ENCODE results near the gene RNF213.
A peak's percentile ranks its signal among the peaks of the same experiment; 100 is the strongest.
"Not testable (repeated sequence)": the region's sequence is repeated elsewhere in the genome, so short reads cannot be mapped to it uniquely, and the experiment has no call there.

Gene RNF213

GRCh38 chr17:80397686-80398085, 137.0 kb downstream of the RNF213 start:
- no peak for DNase-seq

DNA sequence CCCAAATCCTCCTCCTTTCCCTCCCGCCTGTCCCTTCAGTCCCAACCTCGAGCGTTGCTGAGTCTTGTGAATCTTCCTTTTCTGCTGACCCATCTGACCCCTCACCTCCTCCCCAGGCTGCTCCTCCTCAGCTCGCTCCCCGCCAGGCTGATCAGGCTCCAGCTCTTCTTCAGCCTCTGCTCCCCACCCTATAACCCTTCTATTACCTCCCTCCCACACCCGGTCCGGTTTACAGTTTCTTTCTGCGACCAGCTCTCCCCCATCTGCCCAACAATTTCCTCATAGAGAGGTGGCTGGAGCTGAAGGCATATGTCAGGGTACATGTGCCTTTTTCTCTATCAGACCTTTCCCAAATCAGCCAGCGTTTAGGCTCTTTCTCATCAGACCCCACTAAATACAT, 140.4 kb downstream of the RNF213 start:
- DNase-seq, result not testable (repeated sequence)

GRCh38 chr17:80402102-80402501, 141.4 kb downstream of the RNF213 start:
- not testable (repeated sequence) for DNase-seq

GRCh38 chr17:80402959-80403358, 142.3 kb downstream of the RNF213 start:
- no peak for DNase-seq

- DNase-seq, result no peak
Observed at GRCh38 chr17:80406146-80406545, 145.5 kb downstream of the RNF213 start.

- not testable (repeated sequence) for DNase-seq
Observed at GRCh38 chr17:80407917-80408316, 147.3 kb downstream of the RNF213 start.

DNA sequence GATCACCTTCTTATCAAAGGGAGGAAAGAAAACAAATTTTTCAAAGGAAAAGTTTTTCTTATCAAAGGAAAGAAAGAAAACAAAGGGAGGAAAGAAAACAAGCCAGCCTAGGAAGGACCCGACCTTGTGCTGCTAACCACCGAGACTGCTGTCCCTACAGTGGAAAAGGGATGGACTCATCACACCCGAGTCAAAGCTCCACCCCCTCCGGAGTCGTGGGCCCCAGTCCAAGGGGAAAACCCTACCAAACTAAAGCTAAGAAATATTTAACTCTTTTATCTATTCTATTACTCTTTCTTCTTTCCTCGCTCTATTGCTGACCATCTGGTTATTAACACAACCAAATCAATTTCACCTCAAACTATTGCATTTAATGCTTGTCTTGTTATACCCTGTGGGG, 148.2 kb downstream of the RNF213 start:
- no peak for DNase-seq

- DNase-seq, result no peak
Observed at GRCh38 chr17:80409626-80410025, 149.0 kb downstream of the RNF213 start.

GRCh38 chr17:80410441-80411087, 149.9 kb downstream of the RNF213 start:
- DNase-seq, result not testable (repeated sequence)

GRCh38 chr17:80413771-80414507, 153.3 kb downstream of the RNF213 start:
- DNase-seq, result no peak

DNA sequence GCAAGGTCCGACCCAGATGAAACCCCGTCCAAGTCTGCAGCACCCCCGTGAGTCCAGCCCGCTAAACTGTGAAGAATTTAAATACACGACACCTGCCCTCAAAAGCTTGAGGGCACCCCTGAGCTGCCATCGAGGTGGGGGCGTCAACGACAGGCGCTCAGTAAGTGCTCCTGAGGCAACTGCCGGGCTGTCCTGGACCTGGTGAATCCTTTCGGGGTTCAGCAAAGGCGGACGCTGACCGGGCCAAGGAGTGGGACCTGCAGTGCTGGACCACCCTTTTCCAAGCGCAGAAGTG, 153.8 kb downstream of the RNF213 start:
- DNase-seq, result peak; percentile 67

DNA sequence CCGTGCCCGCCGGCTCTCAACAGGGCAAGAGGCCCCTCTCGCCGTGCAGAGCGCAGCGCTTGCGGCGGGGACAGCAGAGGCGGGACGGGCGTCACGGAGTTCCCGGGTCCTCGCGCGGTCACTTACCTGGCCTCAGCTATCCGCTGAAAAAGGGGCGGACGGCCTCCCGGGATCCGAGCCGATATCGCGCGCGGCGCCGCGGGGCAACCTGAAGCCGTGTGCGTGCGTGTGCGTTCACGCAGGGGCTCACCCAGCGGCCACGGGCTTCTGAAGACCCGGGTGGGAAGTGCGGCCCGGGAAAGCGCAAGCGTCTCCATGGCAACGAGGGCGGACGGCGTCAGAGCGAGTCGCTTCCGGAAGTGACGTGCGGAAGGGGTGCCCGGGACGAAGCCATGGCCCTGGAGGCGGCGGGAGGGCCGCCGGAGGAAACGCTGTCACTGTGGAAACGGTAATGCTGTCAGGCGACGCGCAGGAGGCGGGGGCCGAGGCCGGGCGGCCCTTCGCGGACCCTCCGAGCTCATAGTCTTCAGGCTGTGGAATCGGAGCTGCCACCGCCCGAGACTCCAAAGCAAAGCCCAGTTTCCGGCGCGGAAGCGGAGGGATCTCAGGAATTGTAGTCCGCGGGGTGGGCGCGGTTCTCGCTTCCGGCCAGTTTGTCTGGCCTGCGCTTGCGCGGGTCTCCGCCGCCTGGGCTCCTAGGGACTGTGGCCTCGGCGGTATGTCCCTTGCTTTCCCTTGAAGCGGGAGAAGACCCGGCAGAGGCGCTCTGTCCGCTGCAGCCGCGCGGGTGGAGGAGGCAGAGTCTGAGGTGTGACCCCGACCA, 154.4 kb downstream of the RNF213 start, which contains the start of gene ENDOV:
Gene ENDOV, plus strand, starts transcription at position 365 of the 823 bp plus-strand sequence. Its CDS starts 28 bp downstream, at position 393.
- DNase-seq, result peak; percentile 96

GRCh38 chr17:80415626-80416137, 155.0 kb downstream of the RNF213 start:
- no peak for DNase-seq

DNA sequence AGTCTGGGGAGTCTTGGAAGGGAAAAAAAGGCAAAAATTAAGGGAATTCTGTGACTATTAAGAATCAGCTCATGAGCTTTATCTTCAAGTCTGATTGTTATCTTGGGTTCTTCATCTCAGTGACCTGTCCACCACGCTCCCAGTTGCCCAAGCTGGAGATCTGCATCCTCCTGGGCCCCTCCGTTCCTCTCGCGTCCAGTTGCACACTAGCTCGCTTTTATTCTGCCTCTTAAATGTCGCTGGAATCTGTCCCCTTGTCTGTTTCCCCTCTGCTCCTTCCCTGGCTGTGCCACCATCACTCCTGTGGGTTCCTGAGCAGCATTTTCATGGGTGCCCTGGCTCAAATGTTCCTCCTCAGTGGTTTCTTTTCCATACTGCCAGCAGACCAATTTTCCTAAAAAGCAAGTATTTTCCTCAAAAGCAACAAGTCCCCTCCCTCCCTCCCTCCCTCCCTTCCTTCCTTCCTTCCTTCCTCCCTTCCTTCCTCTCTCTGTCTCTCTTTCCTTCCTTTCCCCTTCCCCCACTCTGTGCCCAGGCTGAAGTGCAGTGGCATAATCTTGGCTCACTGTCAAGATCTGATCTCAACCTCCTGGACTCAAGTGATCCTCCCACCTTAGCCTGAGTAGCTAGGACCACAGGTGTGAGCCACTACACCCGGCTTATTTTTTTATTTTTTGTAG, 155.7 kb downstream of the RNF213 start:
- no peak for DNase-seq

DNA sequence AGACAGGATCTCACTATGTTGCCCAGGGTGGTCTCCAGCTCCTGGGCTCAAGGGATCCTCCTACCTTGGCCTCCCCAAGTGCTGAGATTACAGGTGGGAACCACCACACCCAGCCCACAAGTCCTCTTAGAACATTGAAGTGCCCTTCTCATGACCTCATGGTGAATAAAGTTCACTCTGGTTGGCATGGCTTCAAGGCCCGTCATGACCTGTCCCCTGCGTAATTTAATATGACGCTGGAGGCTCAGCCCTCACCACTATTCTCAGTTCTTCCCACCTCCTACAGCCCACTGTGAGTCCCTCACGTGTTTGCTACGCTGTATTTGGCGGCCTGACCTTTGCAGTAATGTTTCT, 156.3 kb downstream of the RNF213 start:
- DNase-seq, result no peak

DNA sequence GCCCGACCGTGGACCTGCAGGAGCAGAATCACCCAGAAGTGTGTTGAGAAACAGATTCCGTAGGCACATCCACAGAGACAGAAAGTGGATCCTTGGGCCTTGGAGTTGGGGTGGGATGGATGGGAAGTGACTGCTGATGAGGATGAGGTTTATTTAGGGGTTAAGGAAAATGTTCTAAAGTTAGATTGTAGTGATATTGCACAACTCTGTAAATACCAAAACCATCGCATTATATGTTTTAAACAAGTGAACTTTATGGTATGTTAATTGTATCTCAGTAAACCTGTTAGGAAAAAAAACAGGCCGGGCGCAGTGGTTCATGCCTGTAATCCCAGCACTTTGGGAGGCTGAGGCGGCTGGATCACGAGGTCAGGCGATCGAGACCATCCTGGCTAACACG, 157.9 kb downstream of the RNF213 start:
- no peak for DNase-seq

DNA sequence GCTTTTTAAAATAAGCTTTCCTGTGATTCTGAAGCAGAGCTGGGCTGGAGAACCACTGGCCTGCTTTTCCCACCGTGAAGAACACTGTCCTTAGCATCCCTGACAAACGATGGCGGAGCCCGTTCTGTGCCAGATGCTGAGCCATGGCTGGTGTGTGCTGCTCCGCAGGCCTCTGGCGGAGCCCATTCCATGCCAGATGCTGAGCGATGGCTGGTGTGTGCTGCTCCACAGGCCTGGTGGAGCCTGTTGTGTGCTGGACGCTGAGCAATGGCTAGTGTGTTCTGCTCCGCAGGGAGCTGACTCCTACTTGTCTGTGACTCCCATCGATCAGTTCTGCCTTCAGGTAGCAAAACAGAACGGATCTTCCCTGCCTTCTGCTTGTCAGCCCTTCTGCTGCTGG, 158.6 kb downstream of the RNF213 start:
- DNase-seq, result no peak

DNA sequence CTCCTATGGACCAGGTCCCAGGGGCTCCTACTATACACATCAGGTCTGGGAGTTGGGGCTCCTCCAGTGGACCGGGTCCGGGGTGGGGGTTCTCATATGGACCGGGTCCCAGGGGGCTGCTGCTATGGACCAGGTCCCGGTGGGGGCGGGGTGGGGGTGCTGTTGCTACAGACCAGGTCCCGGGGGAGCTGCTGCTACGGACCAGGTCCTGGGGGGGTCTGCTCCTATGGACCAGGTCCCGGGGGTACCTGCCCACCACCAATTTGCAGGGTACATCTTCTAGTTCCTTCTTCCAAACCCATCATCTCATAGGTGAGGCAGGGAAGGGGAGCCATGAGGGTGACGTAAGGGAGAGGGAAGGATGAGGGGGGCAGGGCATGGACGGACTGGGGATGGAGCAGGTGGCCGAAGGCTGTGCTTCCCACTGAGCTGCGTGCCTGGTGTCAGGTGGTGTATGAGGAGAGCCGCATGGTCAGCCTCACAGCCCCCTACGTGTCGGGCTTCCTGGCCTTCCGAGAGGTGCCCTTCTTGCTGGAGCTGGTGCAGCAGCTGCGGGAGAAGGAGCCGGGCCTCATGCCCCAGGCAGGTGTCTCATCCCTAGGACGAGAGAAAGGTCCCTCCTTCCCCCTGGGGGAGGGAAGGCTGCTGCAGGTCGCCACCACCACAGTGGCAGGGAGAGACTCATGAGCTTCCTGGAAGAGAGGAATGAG, 160.9 kb downstream of the RNF213 start:
- DNase-seq, result no peak

DNA sequence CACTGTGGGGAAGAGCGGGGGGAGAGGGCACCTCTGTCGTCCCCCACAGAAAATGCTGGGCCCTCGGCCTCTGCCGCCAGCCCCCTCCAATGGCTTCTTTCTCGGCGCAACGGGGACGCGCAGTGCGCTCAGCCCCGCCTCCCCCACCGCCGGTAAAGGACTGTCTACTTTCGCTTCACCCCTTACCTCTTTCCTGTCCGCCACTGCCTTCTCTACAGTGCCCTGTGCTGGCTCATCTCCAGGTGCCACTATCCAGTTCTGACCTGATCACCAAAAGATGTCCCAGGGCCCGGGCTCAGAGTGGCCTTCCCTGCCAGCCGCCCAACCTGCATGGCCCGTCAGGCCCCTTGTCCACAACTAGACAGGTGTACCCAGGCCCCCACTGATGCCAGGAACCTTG, 161.6 kb downstream of the RNF213 start:
- DNase-seq, result no peak

- no peak for DNase-seq
Observed at GRCh38 chr17:80422981-80423380, 162.3 kb downstream of the RNF213 start.

DNA sequence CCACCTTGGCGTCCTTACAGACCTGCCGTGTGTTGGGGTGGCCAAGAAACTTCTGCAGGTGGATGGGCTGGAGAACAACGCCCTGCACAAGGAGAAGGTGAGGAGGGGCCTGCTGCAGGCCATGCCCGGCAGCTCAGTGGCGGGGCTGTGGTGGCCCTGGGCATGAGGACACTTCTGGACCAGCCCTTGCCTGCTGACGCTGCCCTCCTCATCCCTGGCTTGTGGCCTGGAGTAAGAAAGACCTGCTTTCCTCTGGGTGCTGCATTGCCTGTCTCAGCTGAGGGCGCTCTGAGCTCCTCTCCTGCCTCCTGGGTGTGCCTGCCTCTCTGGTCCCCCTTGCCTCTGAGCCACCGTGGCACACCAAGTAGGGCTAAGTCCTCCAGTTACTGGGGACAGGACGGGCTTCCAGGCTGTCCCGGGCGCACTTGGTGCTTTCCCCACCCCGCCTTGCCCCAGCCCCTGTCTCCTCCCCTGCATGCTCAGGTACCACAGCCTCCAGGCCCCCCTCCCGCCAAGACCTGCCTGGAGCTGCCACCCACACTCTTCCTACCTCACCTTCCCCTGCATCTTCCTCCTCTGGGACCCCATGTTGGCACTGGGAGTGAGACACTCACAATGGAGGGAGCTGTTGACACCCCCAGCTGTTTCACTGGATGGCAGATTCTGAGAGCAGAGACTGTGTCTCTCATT, 163.0 kb downstream of the RNF213 start:
- DNase-seq, result no peak

GRCh38 chr17:80424261-80424660, 163.6 kb downstream of the RNF213 start:
- no peak for DNase-seq
